PC-9 (cell line): Measurements from ENCODE around the gene SENP8.

ENCODE experiments used
- CTCF ChIP-seq: fragments of 200-600 bp; sonication (generic); conservative IDR thresholded peaks from 2 replicates; pipeline ENCODE4 v1.6.1; 2017; ENCODE audit warnings: mixed run types, antibody characterized with exemption, mild to moderate bottlenecking, moderate library complexity
- EZH2 ChIP-seq: fragments of 200-600 bp; sonication (generic); IDR thresholded peaks from 2 replicates; pipeline ENCODE4 v1.8.0; 2017; ENCODE audit warnings: antibody characterized with exemption, low read depth

DNA sequence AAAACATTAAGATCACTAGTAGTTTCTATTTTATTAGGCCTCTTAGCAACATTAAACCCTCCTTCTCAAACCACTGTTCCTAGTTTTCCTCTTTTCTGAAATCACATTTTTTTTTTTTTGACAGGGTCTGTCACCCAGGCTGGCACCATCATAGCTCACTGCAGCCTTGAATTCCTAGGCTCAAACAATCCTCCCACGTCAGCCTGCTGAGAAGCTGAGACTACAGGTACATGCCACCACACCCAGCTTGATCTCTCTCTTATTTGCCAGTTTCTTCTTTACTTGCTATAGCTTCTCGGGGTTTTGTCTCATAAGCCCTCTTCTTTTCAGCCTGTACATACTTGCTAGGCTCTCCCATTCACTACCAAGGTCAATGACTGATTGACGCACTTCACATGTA is 28.0 kb downstream of the SENP8 start:
- TF ChIP-seq CTCF, result no peak
- no peak for TF ChIP-seq EZH2
